GM12864 (cell line): ENCODE results near the gene AFF1.

Source experiments
- DNase-seq: peaks from one replicate; pipeline ENCODE4 v3.0.0-alpha.2; 2011; ENCODE audit warnings: low read depth
- H3K4me3 ChIP-seq: 2 replicates; pipeline ENCODE4 v1.5.1; 2011; ENCODE audit warnings: mild to moderate bottlenecking, low read depth, low read length, control low read depth
- CTCF ChIP-seq: IDR thresholded peaks from 2 replicates; pipeline ENCODE4 v1.5.1; 2011; ENCODE audit warnings: low read depth, mild to moderate bottlenecking, moderate library complexity, low read length, control low read depth, inconsistent platforms; ENCODE audit errors: missing control alignments

The AFF1 gene

GRCh38 chr4:87086143-87086805, 151.5 kb downstream of the AFF1 start:
- H3K4me3 ChIP-seq: no peak overlapping the region
- no peak for TF ChIP-seq CTCF
- no peak for DNase-seq

- no peak for TF ChIP-seq CTCF
- no peak overlapping the region for H3K4me3 ChIP-seq
- no peak for DNase-seq
Measured at GRCh38 chr4:87087015-87087414, 152.2 kb downstream of the AFF1 start.

- no peak for DNase-seq
- no peak for TF ChIP-seq CTCF
- H3K4me3 ChIP-seq: no peak overlapping the region
Measured at GRCh38 chr4:87087420-87087819, 152.6 kb downstream of the AFF1 start.

GRCh38 chr4:87088186-87088585, 153.4 kb downstream of the AFF1 start:
- no peak for TF ChIP-seq CTCF
- no peak overlapping the region for H3K4me3 ChIP-seq
- no peak for DNase-seq

GRCh38 chr4:87089368-87089767, 154.6 kb downstream of the AFF1 start:
- no peak for TF ChIP-seq CTCF
- H3K4me3 ChIP-seq: no peak overlapping the region
- DNase-seq: no peak

GRCh38 chr4:87090305-87090704, 155.5 kb downstream of the AFF1 start:
- H3K4me3 ChIP-seq: no peak overlapping the region
- no peak for DNase-seq
- TF ChIP-seq CTCF: no peak
